DMS114 treated with DMSO at 0.1 percent for 48 hours (cell line): ENCODE results near the gene FOXO3B.
"Not testable (repeated sequence)": the region's sequence is repeated elsewhere in the genome, so short reads cannot be mapped to it uniquely, and the experiment has no call there.

Source experiments
- DNase-seq: peaks from one replicate; lab custom pipeline; 2025; ENCODE audit not compliant: unreplicated experiment; lab: John Stamatoyannopoulos, UW

The FOXO3B gene

DNA sequence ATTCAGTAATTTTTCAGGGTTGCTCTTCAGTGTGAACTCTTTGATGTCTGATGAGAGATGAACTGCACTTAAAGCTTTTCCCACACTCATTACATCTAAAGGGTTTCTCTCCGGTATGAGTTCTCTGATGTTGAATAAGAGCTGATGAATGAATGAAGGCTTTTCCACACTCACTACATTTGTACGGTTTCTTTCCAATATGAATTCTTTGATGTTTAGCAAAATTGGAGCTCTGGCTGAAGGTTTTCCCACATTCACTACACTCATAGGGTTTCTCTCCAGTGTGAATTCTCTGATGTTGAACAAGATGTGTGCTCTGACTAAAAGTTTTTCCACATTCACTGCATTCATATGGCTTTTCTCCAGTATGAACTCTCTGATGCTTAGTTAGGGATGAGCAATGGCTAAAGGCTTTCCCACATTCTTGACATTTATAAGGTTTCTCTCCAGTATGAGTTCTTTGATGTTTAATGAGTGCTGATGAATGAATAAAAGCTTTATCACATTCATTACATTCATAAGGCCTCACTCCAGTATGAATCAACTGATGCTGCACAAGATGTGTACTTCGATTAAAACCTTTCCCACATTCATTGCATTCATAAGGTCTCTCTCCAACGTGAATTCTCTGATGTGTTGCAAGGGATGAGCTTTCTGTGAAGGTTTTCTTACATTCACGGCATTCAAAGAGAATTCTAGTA, 20.0 kb downstream of the FOXO3B start:
- DNase-seq: not testable (repeated sequence)

DNA sequence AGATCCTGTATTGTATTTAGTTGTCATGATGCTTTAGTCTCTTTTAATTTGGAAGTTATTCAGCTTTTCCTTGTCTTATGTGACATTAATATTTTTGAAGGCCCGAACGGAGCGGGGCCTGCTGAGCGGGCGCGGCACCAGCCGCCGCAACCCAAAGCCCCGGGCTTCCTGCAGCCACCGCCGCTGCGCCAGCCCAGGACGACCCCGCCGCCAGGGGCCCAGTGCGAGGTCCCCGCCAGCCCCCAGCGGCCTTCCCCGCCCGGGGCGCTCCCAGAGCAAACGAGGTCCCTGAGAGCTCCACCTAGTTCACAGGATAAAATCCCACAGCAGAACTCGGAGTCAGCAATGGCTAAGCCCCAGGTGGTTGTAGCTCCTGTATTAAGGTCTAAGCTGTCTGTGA, 32.0 kb downstream of the FOXO3B start:
- not testable (repeated sequence) for DNase-seq

DNA sequence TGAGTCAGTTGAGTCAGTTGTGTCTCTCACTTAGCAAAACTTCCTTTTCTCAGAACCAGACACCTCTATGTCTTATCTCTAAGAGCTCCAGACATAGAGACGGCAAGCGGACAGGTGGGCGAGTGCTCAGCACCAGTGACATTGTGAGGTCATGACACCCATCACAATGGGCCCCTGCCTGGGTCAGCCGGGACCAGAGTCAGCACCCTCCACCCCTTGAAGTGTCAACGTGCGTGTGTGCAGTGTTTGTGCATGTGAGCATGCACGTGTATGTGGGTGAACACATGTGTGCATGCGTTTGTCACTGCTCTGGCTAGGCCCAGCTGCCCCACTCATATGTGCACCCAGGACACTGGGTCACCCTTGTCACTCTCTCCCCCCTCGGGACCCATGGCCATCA, 37.8 kb downstream of the FOXO3B start, which contains the start of gene TBC1D28:
TSS of gene TBC1D28 (minus strand) at position 101 of the 400 bp plus-strand sequence. CDS start 3,039 bp downstream, outside the sequence.
- DNase-seq: not testable (repeated sequence)

- DNase-seq: not testable (repeated sequence)
Observed at GRCh38 chr17:18643124-18643523, 39.0 kb downstream of the FOXO3B start.

DNA sequence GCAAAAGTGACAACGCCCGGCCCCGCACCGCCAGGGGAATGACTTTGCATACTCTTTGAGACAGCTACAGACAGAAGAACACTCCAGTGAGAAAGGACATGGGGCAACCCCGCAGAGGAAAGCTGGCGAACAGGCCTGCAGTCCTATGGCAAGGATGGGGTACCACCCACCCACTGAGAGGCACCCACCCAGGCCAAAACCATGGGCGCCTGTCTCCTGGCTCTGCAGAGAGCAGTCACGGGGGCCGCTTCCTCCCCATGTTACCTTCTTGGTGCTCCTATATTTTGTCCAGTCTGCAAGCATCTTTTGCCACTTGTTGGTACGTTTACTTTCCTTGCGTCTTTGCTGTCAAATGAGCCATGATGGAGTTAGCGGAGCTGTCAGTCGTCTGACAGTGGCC, 43.8 kb downstream of the FOXO3B start:
- DNase-seq: not testable (repeated sequence)

DNA sequence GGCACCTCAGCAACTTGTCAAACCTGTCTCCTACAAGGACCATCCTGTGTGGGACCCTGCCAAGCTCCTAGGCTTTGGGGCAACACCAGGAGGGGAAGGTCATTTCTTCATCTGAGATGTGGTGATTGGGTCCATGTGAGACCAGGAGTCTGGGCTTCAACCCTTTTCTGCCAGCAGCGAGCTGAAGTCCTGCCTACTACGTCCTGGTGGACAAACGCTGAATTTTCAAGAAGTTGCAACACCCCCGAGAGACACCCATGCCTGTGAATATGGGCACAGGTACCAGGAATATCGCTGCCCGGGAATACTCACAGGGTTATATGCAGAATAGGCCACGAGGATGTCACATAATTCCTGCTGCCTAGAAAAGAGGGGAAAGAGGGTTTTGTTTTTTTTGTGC, 45.9 kb downstream of the FOXO3B start:
- DNase-seq: not testable (repeated sequence)

DNA sequence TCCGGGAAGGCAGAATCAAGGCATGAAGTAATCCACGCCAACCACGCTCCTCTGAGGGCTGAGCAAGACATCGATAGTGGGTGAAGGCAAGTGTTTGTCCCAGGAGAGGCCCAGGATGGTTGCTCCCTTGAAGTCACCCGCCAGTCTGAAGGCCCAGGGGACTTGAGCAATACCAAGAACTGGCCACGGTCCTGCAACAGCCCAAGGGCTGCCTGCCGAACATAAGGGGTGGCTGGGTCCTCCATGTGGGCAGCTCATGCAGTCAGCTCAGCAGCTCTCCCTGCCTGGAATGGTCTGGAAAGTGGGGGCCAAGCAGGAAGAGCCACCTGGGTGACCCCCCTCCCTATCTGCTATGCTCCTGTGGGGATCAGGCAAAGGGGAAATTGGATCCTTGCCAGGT, 46.3 kb downstream of the FOXO3B start:
- DNase-seq: not testable (repeated sequence)

GRCh38 chr17:18634550-18635263, 47.4 kb downstream of the FOXO3B start:
- DNase-seq: not testable (repeated sequence)
